Measurements from ENCODE around the gene CDC42BPB. TPM values are rescaled to one million over a fixed set of nuclear protein-coding genes. Genes with fewer than 3 reads are reported as not detected.

The CDC42BPB gene
- total and polyA plus RNA-seq, 2 of the 13 experiments (the other 11 are each of a cell fraction or from before 2014, with no cell fraction given) = 19.7 to 32.3 TPM

DNA sequence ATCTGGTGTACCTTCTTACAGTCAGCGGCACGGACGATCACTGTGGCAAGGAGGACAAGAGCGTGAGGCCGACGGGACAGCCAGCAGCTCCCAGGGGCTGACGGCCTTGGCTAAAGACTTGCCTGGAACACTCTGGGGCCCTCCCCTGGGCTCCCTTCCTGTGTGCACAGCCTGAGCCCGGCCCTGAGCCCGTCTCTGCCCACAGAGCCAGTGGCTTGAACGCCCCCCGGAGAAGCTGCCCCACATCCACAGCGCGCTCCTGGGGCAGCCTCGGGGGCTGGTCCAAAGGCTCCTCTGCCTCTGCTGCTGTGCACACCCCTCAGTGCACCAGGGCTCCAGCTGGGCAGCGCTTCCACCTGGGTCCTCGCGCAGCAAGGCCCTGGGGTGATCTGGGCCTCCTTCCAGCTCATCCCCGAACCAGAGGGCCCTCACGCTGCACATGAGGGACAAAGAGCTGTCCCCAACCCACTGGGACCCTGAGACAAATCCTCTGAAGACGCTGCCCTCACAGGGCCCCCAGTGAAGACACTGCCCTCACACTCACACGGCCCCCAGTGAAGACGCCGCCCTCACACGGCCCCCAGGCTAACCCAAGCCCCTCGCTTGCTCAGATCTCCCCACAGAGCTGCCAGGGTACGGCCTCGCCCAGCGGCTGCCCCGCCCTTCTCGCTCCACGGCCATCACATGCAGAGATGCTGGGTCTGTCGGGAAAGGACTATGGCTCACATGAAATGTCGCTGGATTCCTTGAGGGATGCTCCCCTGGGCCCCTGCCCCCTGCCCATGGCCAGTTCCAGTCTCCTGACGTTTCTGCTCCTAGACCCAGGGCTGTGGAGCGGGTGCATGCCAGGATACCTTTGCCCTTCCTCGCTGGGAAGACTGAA, 112.7 kb downstream of the CDC42BPB start (continued):
- TF ChIP-seq, protein P1, sequence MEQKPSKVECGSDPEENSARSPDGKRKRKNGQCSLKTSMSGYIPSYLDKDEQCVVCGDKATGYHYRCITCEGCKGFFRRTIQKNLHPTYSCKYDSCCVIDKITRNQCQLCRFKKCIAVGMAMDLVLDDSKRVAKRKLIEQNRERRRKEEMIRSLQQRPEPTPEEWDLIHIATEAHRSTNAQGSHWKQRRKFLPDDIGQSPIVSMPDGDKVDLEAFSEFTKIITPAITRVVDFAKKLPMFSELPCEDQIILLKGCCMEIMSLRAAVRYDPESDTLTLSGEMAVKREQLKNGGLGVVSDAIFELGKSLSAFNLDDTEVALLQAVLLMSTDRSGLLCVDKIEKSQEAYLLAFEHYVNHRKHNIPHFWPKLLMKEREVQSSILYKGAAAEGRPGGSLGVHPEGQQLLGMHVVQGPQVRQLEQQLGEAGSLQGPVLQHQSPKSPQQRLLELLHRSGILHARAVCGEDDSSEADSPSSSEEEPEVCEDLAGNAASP (CRISPR knock-in tag; IDR thresholded peaks at IDR 0.05; ENCODE audit: borderline replicate concordance) = no peak
- TF ChIP-seq SMC3 (IDR thresholded peaks at IDR 0.05; ENCODE audit: low read length) = no peak
- no peak for TF ChIP-seq IKZF4 (CRISPR knock-in tag; IDR thresholded peaks at IDR 0.05; ENCODE audit: borderline replicate concordance, low read depth, not compliant biosample characterization)
- TF ChIP-seq BCL6 (CRISPR knock-in tag; IDR thresholded peaks at IDR 0.05) = no peak
- no peak for TF ChIP-seq ZNF337 (CRISPR knock-in tag; IDR thresholded peaks at IDR 0.05; ENCODE audit: borderline replicate concordance, low read depth)
- TF ChIP-seq NPAS2 (CRISPR knock-in tag; IDR thresholded peaks at IDR 0.05; ENCODE audit: borderline replicate concordance) = no peak
- no peak for TF ChIP-seq MAFK (conservative IDR thresholded peaks at IDR 0.05 in 1 of 2, IDR thresholded peaks at IDR 0.05 in 1 of 2; ENCODE audit: low read length in 2 of 2)

DNA sequence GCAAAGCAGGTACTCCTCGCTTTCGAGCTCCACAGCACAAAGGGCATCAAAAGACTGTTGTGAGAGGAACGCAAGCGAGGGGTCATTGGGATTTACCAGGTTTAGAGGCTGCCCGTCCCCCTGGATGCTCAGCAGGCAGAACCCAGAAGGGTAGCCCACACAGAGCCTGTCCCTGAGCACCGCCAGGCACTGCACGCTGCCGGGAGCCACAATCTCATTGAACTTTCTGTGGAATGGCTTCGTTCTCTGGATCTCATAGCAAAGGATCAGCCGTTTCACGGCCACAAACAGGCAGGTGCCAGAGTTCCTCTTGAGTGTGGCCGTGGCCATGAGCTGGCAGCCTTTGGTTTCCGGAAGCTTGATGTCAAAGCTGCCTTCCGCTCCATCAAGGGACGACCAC, 113.4 kb downstream of the CDC42BPB start:
- Histone ChIP-seq H3K9me3 (ENCODE audit: low read length) (no peaks in the 10 kb centered on the region), H3K27me3 (ENCODE audit: control insufficient read depth in 1 of 2, insufficient read depth in 2 of 2, low read length in 2 of 2) (no peaks in the 10 kb centered on the region), H3K9ac (ENCODE audit: insufficient read depth, low read depth, low read length) (no peak overlapping the region), H3K4me2 (ENCODE audit: low read depth, low read length) (no peak overlapping the region), H3K27ac (ENCODE audit: extremely low read length, insufficient read depth, low read length) (no peak overlapping the region), H2AFZ (ENCODE audit: low read length) (no peak overlapping the region), H3K36me3 (replicated peaks in 1 of 2; ENCODE audit: control insufficient read depth in 1 of 2, insufficient read depth in 2 of 2, low read length in 2 of 2) (peaks cover 19 to 24% of the 10 kb centered on the region in 2 experiments; a peak in 4 of 5 replicates), H3K4me3 (replicated peaks in 1 of 3; ENCODE audit: insufficient read depth in 1 of 3, low read depth in 2 of 3, low read length in 3 of 3) (no peak overlapping the region), H4K20me1 (ENCODE audit: insufficient read depth, low read length) (no peaks in the 10 kb centered on the region), H3K4me1 (ENCODE audit: insufficient read depth, low read length) (no peaks in the 10 kb centered on the region), H3K79me2 (ENCODE audit: insufficient read depth, low read length) (no peaks in the 10 kb centered on the region)
- 98% methylated on average over 9 of the region's 15 CpGs for WGBS (ENCODE audit: low lambda C conversion rate)
- ATAC-seq (no peak), DNase-seq (ENCODE audit: low spot score) (no peak), FAIRE-seq (no peak)
- no TSS peak for BruUV-seq (replicated peaks)
- ChIA-PET CTCF (ENCODE audit: low intra/inter-chr PET ratio, low total read pairs) (no interaction called here), POLR2A (no interaction called here)
- intact Hi-C loops (cut with micrococcal nuclease; ENCODE audit: unreplicated experiment) (no loop called here), in situ Hi-C loops (cut with HindIII; ENCODE audit: extremely low pct_ligation_motif_present, low pct_unique_long_range_greater_than_20kb) (no loop called here)
- TF ChIP-seq ZNF121 (CRISPR knock-in tag; IDR thresholded peaks at IDR 0.05) (no peak), ETV5 (CRISPR knock-in tag; IDR thresholded peaks at IDR 0.05; ENCODE audit: borderline replicate concordance) (no peak), RBFOX2 (IDR thresholded peaks at IDR 0.05; ENCODE audit: low read depth, low read length) (no peak), ZSCAN12 (CRISPR knock-in tag; IDR thresholded peaks at IDR 0.05) (no peak), SNAPC2 (CRISPR knock-in tag; IDR thresholded peaks at IDR 0.05) (no peak), KDM5A (IDR thresholded peaks at IDR 0.05; ENCODE audit: borderline replicate concordance, low read length) (no peak), ZNF460 (CRISPR knock-in tag; IDR thresholded peaks at IDR 0.05; ENCODE audit: borderline replicate concordance) (no peak), ZFP90 (CRISPR knock-in tag; IDR thresholded peaks at IDR 0.05; ENCODE audit: borderline replicate concordance) (no peak), RARA (CRISPR knock-in tag; IDR thresholded peaks at IDR 0.05) (no peak), ARNTL (CRISPR knock-in tag; IDR thresholded peaks at IDR 0.05) (no peak), IRX3 (CRISPR knock-in tag; IDR thresholded peaks at IDR 0.05; ENCODE audit: borderline replicate concordance, low read depth) (no peak), JUNB (CRISPR knock-in tag; IDR thresholded peaks at IDR 0.05; ENCODE audit: borderline replicate concordance) (no peak), CENPX (CRISPR knock-in tag; IDR thresholded peaks at IDR 0.05) (no peak), NFE2L1 (CRISPR knock-in tag; IDR thresholded peaks at IDR 0.05; ENCODE audit: borderline replicate concordance) (no peak)
- TF ChIP-seq, protein P2, sequence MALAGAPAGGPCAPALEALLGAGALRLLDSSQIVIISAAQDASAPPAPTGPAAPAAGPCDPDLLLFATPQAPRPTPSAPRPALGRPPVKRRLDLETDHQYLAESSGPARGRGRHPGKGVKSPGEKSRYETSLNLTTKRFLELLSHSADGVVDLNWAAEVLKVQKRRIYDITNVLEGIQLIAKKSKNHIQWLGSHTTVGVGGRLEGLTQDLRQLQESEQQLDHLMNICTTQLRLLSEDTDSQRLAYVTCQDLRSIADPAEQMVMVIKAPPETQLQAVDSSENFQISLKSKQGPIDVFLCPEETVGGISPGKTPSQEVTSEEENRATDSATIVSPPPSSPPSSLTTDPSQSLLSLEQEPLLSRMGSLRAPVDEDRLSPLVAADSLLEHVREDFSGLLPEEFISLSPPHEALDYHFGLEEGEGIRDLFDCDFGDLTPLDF (CRISPR knock-in tag; IDR thresholded peaks at IDR 0.05) = no peak
